ENCODE data around the gene MEIOSIN. TPM values are rescaled to one million over a fixed set of nuclear protein-coding genes. Genes with fewer than 3 reads are reported as not detected.

MEIOSIN gene
- total RNA-seq, 2 donors from 2014 or later: not detected

- Histone ChIP-seq H3K9me3 (no peaks in the 10 kb centered on the region), H3K27ac (peak within 1 kb of the TSS in 1 of 2 donors; percentile 70), H3K36me3 (no peaks in the 10 kb centered on the region), H3K4me3 (peak within 1 kb of the TSS; percentile 95), H3K27me3 (replicated peaks; ENCODE audit: insufficient read depth) (no peaks in the 10 kb centered on the region), H3K4me1 (ENCODE audit: control insufficient read depth in 1 of 2, low read depth in 2 of 2) (peaks cover 8 to 15% of the 10 kb centered on the region in 2 donors)
- TF ChIP-seq, protein P1, sequence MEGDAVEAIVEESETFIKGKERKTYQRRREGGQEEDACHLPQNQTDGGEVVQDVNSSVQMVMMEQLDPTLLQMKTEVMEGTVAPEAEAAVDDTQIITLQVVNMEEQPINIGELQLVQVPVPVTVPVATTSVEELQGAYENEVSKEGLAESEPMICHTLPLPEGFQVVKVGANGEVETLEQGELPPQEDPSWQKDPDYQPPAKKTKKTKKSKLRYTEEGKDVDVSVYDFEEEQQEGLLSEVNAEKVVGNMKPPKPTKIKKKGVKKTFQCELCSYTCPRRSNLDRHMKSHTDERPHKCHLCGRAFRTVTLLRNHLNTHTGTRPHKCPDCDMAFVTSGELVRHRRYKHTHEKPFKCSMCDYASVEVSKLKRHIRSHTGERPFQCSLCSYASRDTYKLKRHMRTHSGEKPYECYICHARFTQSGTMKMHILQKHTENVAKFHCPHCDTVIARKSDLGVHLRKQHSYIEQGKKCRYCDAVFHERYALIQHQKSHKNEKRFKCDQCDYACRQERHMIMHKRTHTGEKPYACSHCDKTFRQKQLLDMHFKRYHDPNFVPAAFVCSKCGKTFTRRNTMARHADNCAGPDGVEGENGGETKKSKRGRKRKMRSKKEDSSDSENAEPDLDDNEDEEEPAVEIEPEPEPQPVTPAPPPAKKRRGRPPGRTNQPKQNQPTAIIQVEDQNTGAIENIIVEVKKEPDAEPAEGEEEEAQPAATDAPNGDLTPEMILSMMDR (IDR thresholded peaks at IDR 0.05): no peak
- peak; percentile 94 for ATAC-seq (ENCODE audit: insufficient number of reproducible peaks, low FRiP score, low read depth)
- peak; percentile 94 for DNase-seq (ENCODE audit: low spot score)
These were observed 2.6 kb upstream of the MEIOSIN start, which contains the start of gene FBXO46 for GRCh38 chr19:45730368-45731288. FBXO46 (minus strand) TSS chr19:45730896; CDS start chr19:45713495, 17,401 bp downstream.

DNA sequence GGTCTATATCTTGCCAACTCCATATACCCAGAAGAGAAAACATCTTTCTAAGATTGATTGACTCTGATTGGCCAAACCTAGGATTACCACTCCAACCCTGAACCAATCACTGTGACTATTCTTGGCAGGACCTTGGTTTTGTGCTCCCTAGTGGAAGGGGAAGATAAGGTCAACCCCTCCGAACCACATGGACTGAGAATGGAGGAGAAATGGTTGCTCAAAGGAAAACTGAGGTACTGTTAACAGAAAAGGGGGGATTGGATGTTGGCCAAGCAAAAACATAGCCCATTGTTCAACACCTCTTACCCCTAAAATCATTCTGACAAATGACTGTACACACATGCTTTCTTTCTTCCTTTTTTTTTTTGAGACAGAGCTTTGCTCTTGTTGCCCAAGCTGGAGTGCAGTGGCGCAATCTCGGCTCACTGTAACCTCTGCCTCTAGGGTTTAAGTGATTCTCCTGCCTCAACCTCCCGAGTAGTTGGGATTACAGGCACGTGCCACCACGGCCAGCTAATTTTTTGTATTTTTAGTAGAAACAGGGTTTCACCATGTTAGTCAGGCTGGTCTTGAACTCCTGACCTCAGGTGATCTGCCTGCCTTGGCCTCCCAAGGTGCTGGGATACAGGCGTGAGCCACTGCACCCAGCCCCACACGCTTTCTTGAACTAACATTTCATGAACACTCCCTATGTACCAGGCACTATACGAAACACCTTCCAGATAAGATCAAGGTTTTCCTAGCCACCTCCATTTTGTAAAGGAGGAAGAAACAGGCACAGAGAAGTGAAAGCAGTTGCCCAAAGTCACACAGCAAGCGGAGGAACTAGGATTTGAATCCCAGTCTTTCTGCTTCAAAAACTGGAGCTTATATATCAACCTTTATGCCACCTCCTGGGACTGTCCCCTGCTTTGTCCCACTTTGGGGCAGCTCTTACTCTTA, 6.5 kb downstream of the MEIOSIN start:
- ATAC-seq (ENCODE audit: insufficient number of reproducible peaks, low FRiP score, low read depth): no peak
- TF ChIP-seq, protein P1 (IDR thresholded peaks at IDR 0.05): no peak
- no peaks in the 10 kb centered on the region for H3K9me3 ChIP-seq
- H3K36me3 ChIP-seq: no peaks in the 10 kb centered on the region
- H3K4me1 ChIP-seq (ENCODE audit: control insufficient read depth in 1 of 2, low read depth in 2 of 2): no peaks in the 10 kb centered on the region
- H3K4me3 ChIP-seq: no peak overlapping the region
- no peak for DNase-seq (ENCODE audit: low spot score)
- no peak overlapping the region for H3K27ac ChIP-seq
- no peaks in the 10 kb centered on the region for H3K27me3 ChIP-seq (replicated peaks; ENCODE audit: insufficient read depth)

DNA sequence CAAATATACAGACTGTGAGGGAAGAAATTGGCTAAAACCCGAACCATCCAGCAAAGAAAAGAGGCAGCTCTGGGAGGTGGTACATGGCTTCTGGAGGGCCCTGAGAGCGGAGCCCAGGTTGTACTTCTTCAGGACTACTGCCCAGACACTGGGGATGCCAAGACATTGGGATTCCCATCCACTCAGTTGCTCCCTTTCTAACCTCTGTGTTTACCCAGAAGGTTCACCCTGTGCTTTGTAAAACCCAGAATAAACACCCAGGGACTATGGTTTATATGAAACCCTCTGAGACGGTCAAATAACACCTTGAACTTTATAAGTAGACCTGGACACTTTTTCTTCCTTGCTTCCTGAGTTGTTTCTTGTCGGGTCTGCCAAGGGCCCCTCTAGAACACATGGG, 9.7 kb downstream of the MEIOSIN start:
- Histone ChIP-seq H3K27me3 (replicated peaks; ENCODE audit: insufficient read depth) (no peaks in the 10 kb centered on the region), H3K4me1 (ENCODE audit: control insufficient read depth in 1 of 2, low read depth in 2 of 2) (no peaks in the 10 kb centered on the region), H3K9me3 (no peaks in the 10 kb centered on the region), H3K4me3 (no peak overlapping the region), H3K27ac (no peak overlapping the region), H3K36me3 (no peaks in the 10 kb centered on the region)
- DNase-seq (ENCODE audit: low spot score): no peak
- TF ChIP-seq, protein P1 (IDR thresholded peaks at IDR 0.05): no peak
- no peak for ATAC-seq (ENCODE audit: insufficient number of reproducible peaks, low FRiP score, low read depth)

- DNase-seq (ENCODE audit: low spot score): no peak
These were observed 12.4 kb downstream of the MEIOSIN start for GRCh38 chr19:45745606-45746005.

More at GRCh38 chr19:45745606-45746005, 12.4 kb downstream of the MEIOSIN start:
- Histone ChIP-seq H3K4me1 (ENCODE audit: control insufficient read depth in 1 of 2, low read depth in 2 of 2) (no peaks in the 10 kb centered on the region), H3K4me3 (no peak overlapping the region), H3K36me3 (no peaks in the 10 kb centered on the region), H3K27me3 (replicated peaks; ENCODE audit: insufficient read depth) (no peaks in the 10 kb centered on the region), H3K9me3 (no peaks in the 10 kb centered on the region), H3K27ac (no peak overlapping the region)
- TF ChIP-seq, protein P1 (IDR thresholded peaks at IDR 0.05): no peak
- no peak for ATAC-seq (ENCODE audit: insufficient number of reproducible peaks, low FRiP score, low read depth)
